Measurements from ENCODE around the gene GALNTL6.
"Not testable (repeated sequence)": the region's sequence is repeated elsewhere in the genome, so short reads cannot be mapped to it uniquely, and the experiment has no call there.

Gene GALNTL6

DNA sequence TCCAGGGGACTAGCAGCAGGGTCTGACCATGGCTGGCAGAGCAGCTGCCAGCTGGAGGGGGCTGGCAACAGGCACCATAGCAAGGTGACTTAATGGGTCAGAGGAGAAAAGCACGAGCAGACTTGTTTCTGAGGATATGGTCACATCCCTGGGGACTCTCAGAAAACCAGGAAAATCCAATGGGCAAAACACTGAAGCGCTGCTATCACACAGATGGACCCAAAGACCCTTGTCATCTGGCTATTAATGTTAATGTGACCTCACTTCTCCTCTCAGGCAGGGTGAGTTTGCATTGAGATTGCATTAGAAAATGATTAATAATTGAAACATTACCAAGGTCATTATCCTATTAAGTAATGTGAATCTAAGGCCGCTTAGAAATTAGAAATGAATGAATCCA lies 1061.7 kb downstream of the GALNTL6 start:
- DNase-seq (ENCODE audit: low read depth): no peak

DNA sequence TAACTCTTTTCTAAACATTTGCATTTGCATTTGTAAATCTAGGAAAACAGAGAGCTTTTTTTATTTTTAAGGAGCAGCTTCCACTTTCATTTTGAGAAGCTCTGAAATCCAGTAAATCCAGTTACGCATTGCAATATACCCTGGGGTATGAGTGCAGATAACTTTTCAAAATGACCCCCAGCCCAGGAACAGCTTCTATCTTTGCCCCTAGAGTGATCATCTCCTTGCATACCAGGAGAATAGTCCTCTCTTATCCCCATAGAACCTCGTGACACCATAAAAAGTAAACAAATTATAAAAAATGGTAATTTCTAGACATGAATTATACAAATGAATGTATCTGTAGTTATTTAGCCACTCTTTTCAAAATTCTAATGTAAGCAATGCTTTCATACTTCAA lies 1063.2 kb downstream of the GALNTL6 start:
- no peak for DNase-seq (ENCODE audit: low read depth)

DNA sequence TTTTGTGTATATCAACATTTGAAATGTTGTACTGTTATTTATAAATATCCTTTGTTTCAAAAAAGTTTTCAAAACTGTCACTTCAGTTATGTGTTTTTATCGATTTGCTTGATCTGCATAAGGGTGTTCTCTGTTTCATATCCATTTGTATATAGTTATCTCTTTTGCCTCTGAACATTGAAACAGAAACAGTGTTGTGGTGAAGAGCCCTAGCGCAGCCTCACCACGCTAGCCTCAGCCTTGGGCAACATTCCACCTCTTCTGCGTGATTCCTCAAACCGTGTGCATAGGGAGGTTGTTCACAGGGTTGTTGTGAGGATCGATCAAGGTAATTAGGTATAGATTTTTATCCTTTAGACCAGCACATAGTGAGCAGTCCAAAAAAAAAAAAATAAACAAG lies 1068.4 kb downstream of the GALNTL6 start:
- no peak for DNase-seq (ENCODE audit: low read depth)

DNA sequence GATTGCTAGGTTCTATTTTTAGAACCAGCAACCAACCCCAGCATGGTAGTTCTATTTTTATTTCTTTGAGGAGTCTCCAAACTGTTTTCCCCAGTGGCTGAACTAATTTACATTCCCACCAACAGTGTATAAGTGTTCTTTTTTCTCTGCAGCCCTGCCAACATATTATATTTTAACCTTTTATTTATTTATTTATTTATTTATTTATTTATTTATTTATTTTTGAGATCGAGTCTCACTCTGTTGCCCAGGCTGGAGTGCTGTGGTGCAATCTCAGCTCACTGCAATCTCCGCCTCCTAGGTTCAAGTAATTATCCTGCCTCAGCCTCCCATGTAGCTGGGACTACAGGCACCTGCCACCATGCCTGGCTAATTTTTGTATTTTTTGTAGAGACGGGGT lies 1074.2 kb downstream of the GALNTL6 start:
- not testable (repeated sequence) for DNase-seq (ENCODE audit: low read depth)

GRCh38 chr4:172887959-172888358 lies 1074.8 kb downstream of the GALNTL6 start:
- no peak for DNase-seq (ENCODE audit: low read depth)

GRCh38 chr4:172892300-172892699 lies 1079.1 kb downstream of the GALNTL6 start:
- no peak for DNase-seq (ENCODE audit: low read depth)

- DNase-seq (ENCODE audit: low read depth): no peak
These were observed 1082.5 kb downstream of the GALNTL6 start for GRCh38 chr4:172895699-172896098.

GRCh38 chr4:172897046-172897445 lies 1083.8 kb downstream of the GALNTL6 start:
- no peak for DNase-seq (ENCODE audit: low read depth)

DNA sequence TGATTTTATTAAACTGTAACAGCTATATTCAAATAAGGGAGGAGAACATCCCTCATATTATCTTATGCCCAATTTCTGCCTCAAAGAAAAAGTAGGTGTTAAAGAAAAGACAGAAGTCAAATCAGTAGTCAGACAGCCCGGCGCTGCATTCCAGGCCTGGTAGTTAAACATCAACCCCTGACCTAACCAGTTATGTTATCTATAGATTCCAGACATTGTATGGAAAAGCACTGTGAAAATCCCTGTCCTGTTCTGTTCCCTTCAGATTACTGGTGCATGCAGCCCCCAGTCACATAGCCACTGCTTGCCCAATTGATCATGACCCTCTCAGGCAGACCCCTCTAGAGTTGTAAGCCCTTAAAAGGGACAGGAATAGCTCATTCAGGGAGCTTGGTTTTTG lies 1085.5 kb downstream of the GALNTL6 start:
- DNase-seq (ENCODE audit: low read depth): no peak

- no peak for DNase-seq (ENCODE audit: low read depth)
These were observed 1086.7 kb downstream of the GALNTL6 start for GRCh38 chr4:172899861-172900260.

GRCh38 chr4:172900900-172901299 lies 1087.7 kb downstream of the GALNTL6 start:
- DNase-seq (ENCODE audit: low read depth): no peak

DNA sequence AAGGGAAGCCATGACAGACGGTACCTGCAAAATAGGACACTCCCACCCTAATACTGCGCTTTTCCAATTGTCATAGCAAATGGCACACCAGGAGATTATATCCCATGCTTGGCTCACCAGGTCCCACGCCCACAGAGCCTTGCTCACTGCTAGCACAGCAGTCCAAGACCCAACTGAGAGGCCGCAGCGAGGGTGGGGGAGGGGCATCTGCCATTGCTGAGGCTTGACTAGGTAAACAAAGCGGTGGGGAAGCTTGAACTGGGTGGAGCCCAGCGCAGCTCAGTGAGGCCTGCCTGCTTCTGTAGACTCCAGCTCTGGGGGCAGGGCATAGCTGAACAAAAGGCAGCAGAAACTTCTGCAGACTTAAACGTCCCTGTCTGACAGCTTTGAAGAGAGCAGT lies 1099.3 kb downstream of the GALNTL6 start:
- DNase-seq (ENCODE audit: low read depth): not testable (repeated sequence)

DNA sequence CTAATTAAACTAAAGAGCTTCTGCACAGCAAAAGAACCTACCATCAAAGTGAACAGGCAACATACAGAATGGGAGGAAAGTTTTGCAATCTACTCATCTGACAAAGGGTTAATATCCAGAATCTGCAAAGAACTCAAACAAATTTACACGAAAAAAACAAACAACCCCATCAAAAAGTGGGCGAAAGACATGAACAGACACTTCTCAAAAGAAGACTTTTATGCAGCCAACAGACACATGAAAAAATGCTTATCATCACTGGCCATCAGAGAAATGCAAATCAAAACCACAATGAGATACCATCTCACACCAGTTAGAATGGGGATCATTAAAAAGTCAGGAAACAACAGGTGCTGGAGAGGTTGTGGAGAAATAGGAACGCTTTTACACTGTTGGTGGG lies 1104.2 kb downstream of the GALNTL6 start:
- DNase-seq (ENCODE audit: low read depth): not testable (repeated sequence)

DNA sequence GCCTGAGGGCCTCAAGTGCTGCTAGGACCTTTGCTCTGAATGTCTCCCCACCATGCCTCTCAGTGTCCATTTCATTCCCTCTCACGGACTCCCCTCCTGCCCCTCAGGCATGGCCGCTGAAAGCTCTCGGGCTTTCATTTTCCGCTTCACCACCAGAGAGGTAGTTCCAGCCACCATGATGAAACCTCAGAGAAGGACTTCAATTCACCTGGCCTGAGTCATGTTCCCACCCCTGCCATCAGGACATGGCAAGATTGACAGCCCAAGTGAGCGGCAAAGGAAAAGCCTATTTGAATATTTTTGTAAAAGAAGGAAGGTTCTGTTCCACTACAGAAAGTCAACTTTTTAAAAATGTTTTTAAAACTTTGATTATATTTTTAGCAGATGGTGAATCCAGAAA lies 1106.1 kb downstream of the GALNTL6 start:
- DNase-seq (ENCODE audit: low read depth): no peak

DNA sequence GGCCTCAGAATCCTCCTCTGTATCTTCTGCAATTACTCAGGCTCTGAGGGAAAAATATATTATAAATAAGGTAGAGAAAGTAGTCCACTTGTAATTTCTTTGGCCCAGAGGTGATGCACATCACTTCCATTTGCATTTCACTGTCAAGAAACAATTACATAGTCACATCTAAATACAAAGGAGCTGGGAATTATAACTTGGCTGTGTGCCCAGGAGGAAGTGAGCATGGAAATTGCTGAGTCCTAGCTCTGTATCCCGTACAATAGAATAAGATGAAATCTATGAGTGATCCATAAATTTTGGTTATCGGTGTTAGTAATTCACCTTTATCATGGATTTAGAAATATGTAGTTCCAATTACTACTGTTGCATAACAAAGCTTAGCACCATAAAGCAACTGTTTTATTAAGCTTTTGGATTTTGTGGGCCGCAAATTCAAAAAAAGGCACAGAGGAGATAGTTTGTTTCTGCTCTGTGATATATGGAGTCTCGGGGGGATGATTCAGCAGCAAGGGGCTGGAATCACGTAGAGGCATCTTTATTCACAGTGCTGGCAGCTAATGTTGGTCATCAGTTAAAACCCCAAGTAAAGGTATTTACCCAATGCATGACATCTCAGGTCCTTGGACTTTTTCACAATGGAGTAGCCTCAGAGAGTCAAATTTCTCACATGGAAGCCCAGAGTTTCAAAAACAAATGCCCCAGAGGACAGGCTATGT lies 1114.1 kb downstream of the GALNTL6 start:
- no peak for DNase-seq (ENCODE audit: low read depth)

DNA sequence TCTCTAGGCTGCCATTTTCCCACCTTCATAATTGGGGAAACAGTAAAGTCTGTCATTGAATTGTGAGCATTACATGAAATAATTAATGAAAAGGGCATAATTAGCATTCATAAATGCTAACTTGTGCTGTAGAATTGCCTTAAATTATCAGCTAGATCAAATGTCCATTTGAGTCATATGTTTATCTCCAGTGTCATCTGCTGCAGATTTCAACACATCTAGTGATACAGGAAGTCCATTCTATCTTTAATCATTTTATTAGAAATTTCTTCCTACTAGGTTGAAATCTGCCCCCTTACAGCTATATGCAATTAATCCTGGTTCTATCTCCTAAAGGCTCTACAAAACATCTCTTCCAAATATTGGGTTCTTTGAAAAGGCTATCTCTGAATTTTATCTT lies 1115.1 kb downstream of the GALNTL6 start:
- no peak for DNase-seq (ENCODE audit: low read depth)

DNA sequence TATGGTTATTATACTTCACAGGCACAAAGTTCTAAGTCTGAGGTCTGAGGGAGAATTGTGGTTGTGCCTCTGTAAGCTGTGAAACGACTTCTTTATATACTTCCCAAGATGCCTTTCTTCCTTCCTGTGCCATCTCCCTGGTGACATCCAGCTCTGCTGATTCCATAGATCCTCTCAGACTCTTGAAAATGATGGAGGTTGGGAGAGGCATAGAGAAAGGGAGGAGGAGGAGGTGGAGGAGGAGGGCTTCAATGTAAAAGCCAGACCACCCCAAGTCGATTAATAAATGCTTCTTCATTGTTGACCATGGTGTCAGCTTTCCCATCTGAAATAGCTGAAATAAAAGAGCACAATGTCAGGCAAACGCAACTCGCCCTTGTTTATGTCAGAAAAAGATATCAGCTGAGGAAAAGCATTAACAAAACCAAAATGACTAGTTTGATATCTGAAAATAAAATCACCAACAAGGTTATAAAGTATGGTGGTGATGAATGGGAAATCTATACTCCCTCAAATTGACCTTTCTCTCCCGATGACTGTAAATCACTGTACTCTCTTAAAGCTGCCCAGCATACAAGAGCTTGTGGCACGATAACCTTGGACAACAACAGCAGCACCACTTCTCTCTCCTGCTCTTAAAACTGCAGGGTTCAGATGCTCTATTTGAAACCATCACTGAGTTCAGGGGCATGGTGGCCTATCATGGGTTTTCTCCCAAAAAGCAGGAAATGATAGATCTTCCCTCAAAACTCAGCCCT lies 1125.0 kb downstream of the GALNTL6 start:
- no peak for DNase-seq (ENCODE audit: low read depth)

DNA sequence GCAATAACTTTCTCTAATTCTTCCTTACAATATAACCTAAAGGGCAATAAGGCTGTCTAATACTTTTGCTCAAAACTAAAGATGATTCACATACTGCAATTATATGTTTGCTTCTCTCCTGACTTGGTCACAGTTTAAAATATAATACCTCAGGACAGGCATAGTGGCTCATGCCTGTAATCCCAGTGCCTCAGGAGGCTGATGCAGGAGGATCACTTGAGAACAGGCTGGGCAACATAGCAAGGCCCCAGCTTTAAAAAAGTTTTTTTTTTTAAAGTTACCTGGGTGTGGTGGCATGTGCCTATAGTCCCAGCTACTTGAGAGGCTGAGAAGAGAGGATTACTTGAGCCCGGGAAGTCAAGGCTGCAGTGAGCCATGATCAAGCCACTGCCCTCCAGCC lies 1125.7 kb downstream of the GALNTL6 start:
- no peak for DNase-seq (ENCODE audit: low read depth)

DNA sequence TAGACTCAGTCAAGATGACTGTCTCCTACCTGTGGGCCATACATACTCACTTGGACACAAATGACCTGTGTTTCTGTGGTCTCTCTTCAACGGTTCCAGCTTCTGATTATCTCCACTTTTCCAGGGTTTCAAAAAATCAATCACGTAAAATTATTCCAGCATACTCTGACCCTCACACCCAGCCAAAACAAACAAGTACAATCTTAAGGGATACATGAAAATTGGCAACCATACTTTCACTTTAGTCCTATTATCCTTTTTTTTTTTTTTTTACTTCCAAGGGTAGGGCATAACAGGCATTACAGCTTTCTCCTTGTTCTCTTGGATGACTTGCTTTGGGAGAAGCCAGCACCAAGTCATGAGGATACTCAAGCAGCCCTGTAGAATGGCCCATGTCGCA lies 1129.6 kb downstream of the GALNTL6 start:
- DNase-seq (ENCODE audit: low read depth): no peak

DNA sequence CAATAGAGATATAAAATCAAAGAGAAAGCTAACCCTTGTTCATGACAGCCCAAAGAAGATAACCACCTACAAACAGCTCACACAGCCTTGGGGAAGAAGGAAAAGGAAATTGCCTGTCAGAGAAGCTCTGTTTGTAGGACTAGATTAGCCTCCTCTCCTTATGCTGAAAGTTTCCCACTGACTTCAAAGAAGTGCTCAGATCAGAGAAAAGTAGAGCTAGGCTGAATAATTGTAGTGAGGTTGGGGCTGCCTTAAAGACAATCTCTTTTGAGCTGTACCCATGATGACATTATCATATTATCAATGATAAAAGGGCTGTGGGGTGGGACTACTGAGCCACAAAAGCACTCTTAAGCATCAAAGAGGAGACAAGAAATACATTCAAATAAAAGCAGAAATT lies 1132.4 kb downstream of the GALNTL6 start:
- DNase-seq (ENCODE audit: low read depth): no peak

- no peak for DNase-seq (ENCODE audit: low read depth)
These were observed 1133.3 kb downstream of the GALNTL6 start for GRCh38 chr4:172946503-172946902.

DNA sequence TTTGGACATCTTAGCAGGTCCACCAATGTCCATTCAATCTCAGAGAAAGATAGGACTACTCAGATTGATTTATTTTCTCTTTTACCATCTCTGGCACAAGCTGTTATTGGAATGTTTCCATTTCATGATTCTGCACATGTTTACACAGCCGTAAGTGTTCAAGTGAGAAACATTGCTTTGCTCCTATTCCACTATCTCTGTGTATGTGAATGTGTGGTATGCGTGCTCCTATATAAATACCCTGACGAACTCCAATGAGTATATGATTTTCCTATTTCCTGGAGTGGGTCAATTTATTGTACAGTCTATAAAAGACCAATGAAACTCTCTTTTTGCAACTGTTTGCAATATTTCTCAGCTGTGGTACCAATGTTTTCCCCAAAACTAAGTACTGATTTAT lies 1134.4 kb downstream of the GALNTL6 start:
- DNase-seq (ENCODE audit: low read depth): no peak

- no peak for DNase-seq (ENCODE audit: low read depth)
These were observed 1137.8 kb downstream of the GALNTL6 start for GRCh38 chr4:172950990-172951389.
